HG03354 (cell line): ENCODE results near the gene PARP1.

Source experiments
- ATAC-seq: cut with Tn5 transposase; IDR thresholded peaks from one replicate; pipeline ENCODE4 v1.9.1; 2021; ENCODE audit warnings: mild to moderate bottlenecking; ENCODE audit not compliant: unreplicated experiment, poor library complexity, severe bottlenecking

Gene PARP1

GRCh38 chr1:226408285-226409184, 642 bp upstream of the PARP1 start:
- ATAC-seq = no peak

GRCh38 chr1:226407199-226407496, 745 bp downstream of the PARP1 start:
- ATAC-seq = peak; percentile 24

- ATAC-seq = peak; percentile 26
These were observed 1.5 kb downstream of the PARP1 start for GRCh38 chr1:226406401-226406881.

- no peak for ATAC-seq
These were observed 2.4 kb downstream of the PARP1 start for GRCh38 chr1:226405411-226405988.

GRCh38 chr1:226404904-226405222, 3.0 kb downstream of the PARP1 start:
- ATAC-seq = no peak

GRCh38 chr1:226404063-226404903, 3.6 kb downstream of the PARP1 start:
- no peak for ATAC-seq

GRCh38 chr1:226403201-226404034, 4.5 kb downstream of the PARP1 start:
- no peak for ATAC-seq

GRCh38 chr1:226402739-226403165, 5.1 kb downstream of the PARP1 start:
- ATAC-seq = no peak

- ATAC-seq = no peak
These were observed 6.3 kb downstream of the PARP1 start for GRCh38 chr1:226401355-226402303.

- no peak for ATAC-seq
These were observed 7.2 kb downstream of the PARP1 start for GRCh38 chr1:226400519-226401354.

- no peak for ATAC-seq
These were observed 9.8 kb downstream of the PARP1 start for GRCh38 chr1:226397955-226398636.

- ATAC-seq = no peak
These were observed 10.6 kb downstream of the PARP1 start for GRCh38 chr1:226397011-226397926.

- no peak for ATAC-seq
These were observed 12.1 kb downstream of the PARP1 start for GRCh38 chr1:226395753-226396152.

GRCh38 chr1:226394462-226394861, 13.4 kb downstream of the PARP1 start:
- ATAC-seq = no peak

- ATAC-seq = no peak
These were observed 17.2 kb downstream of the PARP1 start for GRCh38 chr1:226390681-226391080.

GRCh38 chr1:226388131-226388530, 19.8 kb downstream of the PARP1 start:
- no peak for ATAC-seq
